CD14-positive monocyte (primary cell): ENCODE results near the gene ZBTB4. TPM values are rescaled to one million over a fixed set of nuclear protein-coding genes. Genes with fewer than 3 reads are reported as not detected.

Experiments
- DNase-seq, 3 donors: peaks; one replicate each; pipeline ENCODE4 v3.0.0-alpha.2; 2011 to 2022
- H2AFZ ChIP-seq: 2 replicates; pipeline ENCODE4 v1.6.0; 2012; ENCODE audit warnings: mild to moderate bottlenecking, low read depth, low read length, inconsistent platforms; ENCODE audit not compliant: insufficient read depth, poor library complexity, severe bottlenecking
- H3K27ac ChIP-seq, 2 donors: 1 replicate in 1 of 2; 2 replicates in 1 of 2; pipeline ENCODE4 v1.5.1; 2012 to 2013; ENCODE audit warnings: low read length in 2 of 2, control low read depth in 1 of 2, inconsistent platforms in 1 of 2, low read depth in 1 of 2, mild to moderate bottlenecking in 1 of 2
- H3K27me3 ChIP-seq, 2 donors: one replicate each; pipeline versions ENCODE4 v1.6.0 to v1.6.1; 2011 to 2013; ENCODE audit warnings: low read length in 2 of 2; ENCODE audit not compliant: control insufficient read depth in 2 of 2, insufficient read depth in 2 of 2
- H3K36me3 ChIP-seq, 2 donors: replicated peaks in 1 of 2; 1 replicate in 1 of 2; 2 replicates in 1 of 2; pipeline versions ENCODE4 v1.5.1 to v1.6.1; 2012 to 2013; ENCODE audit warnings: low read length in 2 of 2, control low read depth in 1 of 2, inconsistent platforms in 1 of 2, mild to moderate bottlenecking in 1 of 2; ENCODE audit not compliant: insufficient read depth in 2 of 2, control insufficient read depth in 1 of 2
- H3K4me1 ChIP-seq, 2 donors: 1 replicate in 1 of 2; 2 replicates in 1 of 2; pipeline versions ENCODE4 v1.5.1 to v1.6.1; 2012 to 2013; ENCODE audit warnings: low read length in 2 of 2, control low read depth in 1 of 2, inconsistent platforms in 1 of 2, mild to moderate bottlenecking in 1 of 2, moderate library complexity in 1 of 2; ENCODE audit not compliant: insufficient read depth in 2 of 2, control insufficient read depth in 1 of 2
- H3K4me2 ChIP-seq: replicated peaks from 2 replicates; pipeline ENCODE3; 2012; ENCODE audit warnings: low read length, moderate library complexity, mild to moderate bottlenecking; ENCODE audit not compliant: poor library complexity, severe bottlenecking; ENCODE audit errors: extremely low read depth
- H3K4me3 ChIP-seq, 3 experiments: fragments of 200-600 bp in 1 of 3; sonication (generic) in 1 of 3; replicated peaks in 1 of 3; 1 replicate in 2 of 3; 2 replicates in 1 of 3; pipeline ENCODE4 v1.5.1; 2011 to 2013; ENCODE audit warnings: low read length in 3 of 3, mild to moderate bottlenecking in 3 of 3, control low read depth in 2 of 3, low read depth in 2 of 3, inconsistent platforms in 1 of 3, moderate library complexity in 1 of 3
- H3K79me2 ChIP-seq: 2 replicates; pipeline ENCODE4 v1.6.0; 2012; ENCODE audit warnings: mild to moderate bottlenecking, control low read depth, inconsistent platforms, low read length, moderate library complexity; ENCODE audit not compliant: insufficient read depth
- H3K9ac ChIP-seq: 2 replicates; pipeline ENCODE4 v1.6.0; 2017; ENCODE audit warnings: low read length, mild to moderate bottlenecking; ENCODE audit not compliant: insufficient read depth, poor library complexity, severe bottlenecking
- H3K9me3 ChIP-seq, 2 donors: replicated peaks in 1 of 2; 1 replicate in 1 of 2; 2 replicates in 1 of 2; pipeline versions ENCODE4 v1.5.1 to v1.6.1; 2012 to 2013; ENCODE audit warnings: low read length in 2 of 2, control low read depth in 1 of 2; ENCODE audit not compliant: control insufficient read depth in 1 of 2, insufficient read depth in 1 of 2
- H4K20me1 ChIP-seq: 2 replicates; pipeline ENCODE4 v1.6.0; 2012; ENCODE audit warnings: mild to moderate bottlenecking, low read length, control low read depth, moderate library complexity; ENCODE audit not compliant: insufficient read depth
- H3K27ac Mint-ChIP-seq, 7 donors: one replicate each; pipeline ENCODE4 v1.8.0; 2020; ENCODE audit warnings: mild to moderate bottlenecking in 7 of 7, mixed read lengths in 7 of 7, moderate library complexity in 6 of 7, inconsistent platforms in 2 of 7
- H3K27me3 Mint-ChIP-seq, 3 donors: one replicate each; pipeline ENCODE4 v1.8.0; 2021 to 2022; ENCODE audit warnings: low read depth in 3 of 3, mild to moderate bottlenecking in 3 of 3, mixed read lengths in 3 of 3, moderate library complexity in 3 of 3, inconsistent platforms in 1 of 3
- H3K36me3 Mint-ChIP-seq, 2 donors: one replicate each; pipeline ENCODE4 v1.8.0; 2020; ENCODE audit warnings: mixed read lengths in 2 of 2, inconsistent platforms in 1 of 2, mild to moderate bottlenecking in 1 of 2
- H3K4me1 Mint-ChIP-seq: one replicate; pipeline ENCODE4 v1.8.0; 2020; ENCODE audit warnings: mild to moderate bottlenecking, mixed read lengths
- H3K4me3 Mint-ChIP-seq, 2 donors: one replicate each; pipeline ENCODE4 v1.8.0; 2020; ENCODE audit warnings: mild to moderate bottlenecking in 2 of 2, mixed read lengths in 2 of 2, moderate library complexity in 1 of 2
- H3K9me3 Mint-ChIP-seq, 7 donors: one replicate each; pipeline ENCODE4 v1.8.0; 2020 to 2022; ENCODE audit warnings: mixed read lengths in 7 of 7, mild to moderate bottlenecking in 6 of 7, moderate library complexity in 6 of 7, inconsistent platforms in 2 of 7
- WGBS: methylation state at CpG from one replicate; pipeline ENCODE4 v1.1.5; 2013; ENCODE audit warnings: missing lambda C conversion rate; ENCODE audit not compliant: insufficient coverage; 5-methylcytosine and 5-hydroxymethylcytosine counted together
- intact Hi-C, 2 donors: fragments of 100-400 bp; cut with micrococcal nuclease; formaldehyde crosslinking; loops; one replicate each; pipeline versions ENCODE4 v1.15.0 to v1.15.1; 2023
- polyA plus RNA-seq, 3 donors: library from polyadenylated mRNA; depleted of rRNA in 1 of 3; unstranded in 2 of 3; stranded (reverse) in 1 of 3; fragments of 300-500 nt in 2 of 3; fragments of >200 nt in 1 of 3; fragmentation: Illumina TruSeq in 2 of 3; gene quantifications; 1 replicate in 2 of 3; 2 replicates in 1 of 3; pipeline ENCODE4 v1.2.3, GENCODE V29; 2012 to 2021
- TF ChIP-seq, protein P1 (sequence below): fragments of 200-600 bp; IDR thresholded peaks from one replicate; pipeline ENCODE4 v1.8.0; 2022; ENCODE audit warnings: antibody characterized with exemption, mild to moderate bottlenecking

The ZBTB4 gene
- polyA plus RNA-seq, 3 donors: 3.4 to 8.1 (median 4.4) TPM

- Histone ChIP-seq H3K27ac (no peak overlapping the region), H3K4me3 (no peak overlapping the region), H3K79me2 (peaks cover 3% of the 10 kb centered on the region), H3K4me2 (no peak overlapping the region), H2AFZ (no peak overlapping the region), H3K27me3 (peaks cover 37 to 77% of the 10 kb centered on the region in 2 donors), H4K20me1 (peaks cover 29% of the 10 kb centered on the region), H3K9ac (no peak overlapping the region), H3K9me3 (peaks cover 0 to 18% of the 10 kb centered on the region in 2 donors), H3K36me3 (no peaks in the 10 kb centered on the region), H3K4me1 (peaks cover 53 to 60% of the 10 kb centered on the region in 2 donors)
- Mint-ChIP-seq H3K4me1 (peaks cover 53% of the 10 kb centered on the region), H3K9me3 (peaks cover 0 to 23% (median 11%) of the 10 kb centered on the region in 7 donors), H3K4me3 (peak overlapping the region in 1 of 2 donors; percentile 84), H3K27ac (no peak overlapping the region), H3K36me3 (peaks cover 19% of the 10 kb centered on the region in 2 donors), H3K27me3 (peaks cover 68 to 89% (median 80%) of the 10 kb centered on the region in 3 donors)
- intact Hi-C loops: no loop called here
- no peak for DNase-seq
- no CpG with 5 or more reads among the region's 7 CpGs for WGBS
- TF ChIP-seq, protein P1, sequence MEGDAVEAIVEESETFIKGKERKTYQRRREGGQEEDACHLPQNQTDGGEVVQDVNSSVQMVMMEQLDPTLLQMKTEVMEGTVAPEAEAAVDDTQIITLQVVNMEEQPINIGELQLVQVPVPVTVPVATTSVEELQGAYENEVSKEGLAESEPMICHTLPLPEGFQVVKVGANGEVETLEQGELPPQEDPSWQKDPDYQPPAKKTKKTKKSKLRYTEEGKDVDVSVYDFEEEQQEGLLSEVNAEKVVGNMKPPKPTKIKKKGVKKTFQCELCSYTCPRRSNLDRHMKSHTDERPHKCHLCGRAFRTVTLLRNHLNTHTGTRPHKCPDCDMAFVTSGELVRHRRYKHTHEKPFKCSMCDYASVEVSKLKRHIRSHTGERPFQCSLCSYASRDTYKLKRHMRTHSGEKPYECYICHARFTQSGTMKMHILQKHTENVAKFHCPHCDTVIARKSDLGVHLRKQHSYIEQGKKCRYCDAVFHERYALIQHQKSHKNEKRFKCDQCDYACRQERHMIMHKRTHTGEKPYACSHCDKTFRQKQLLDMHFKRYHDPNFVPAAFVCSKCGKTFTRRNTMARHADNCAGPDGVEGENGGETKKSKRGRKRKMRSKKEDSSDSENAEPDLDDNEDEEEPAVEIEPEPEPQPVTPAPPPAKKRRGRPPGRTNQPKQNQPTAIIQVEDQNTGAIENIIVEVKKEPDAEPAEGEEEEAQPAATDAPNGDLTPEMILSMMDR: no peak
Observed at GRCh38 chr17:7441266-7441665, 38.2 kb downstream of the ZBTB4 start.

DNA sequence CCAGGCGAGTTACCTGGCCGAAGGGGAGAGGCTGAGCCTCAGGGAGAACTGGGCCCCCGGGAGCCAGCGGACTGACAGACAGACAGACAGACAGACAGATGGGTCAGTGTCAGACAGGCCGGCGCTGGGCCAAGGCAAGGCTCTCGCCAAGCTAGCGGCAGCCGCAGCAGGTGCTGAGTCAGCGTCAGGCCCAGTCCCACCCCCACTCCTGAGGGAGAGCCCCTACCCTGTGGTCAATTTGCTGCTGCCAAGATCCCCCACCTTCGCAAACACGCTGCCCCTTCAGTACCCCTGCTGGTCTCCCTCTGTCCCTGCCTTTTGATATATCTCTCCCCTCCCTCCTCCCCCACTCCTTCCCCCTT lies 38.6 kb downstream of the ZBTB4 start:
- H3K36me3 ChIP-seq: no peaks in the 10 kb centered on the region
- TF ChIP-seq, protein P1: no peak
- no peak overlapping the region for H3K27ac Mint-ChIP-seq
- peaks cover 56 to 63% of the 10 kb centered on the region in 2 donors for H3K4me1 ChIP-seq
- H4K20me1 ChIP-seq: peaks cover 29% of the 10 kb centered on the region
- peaks cover 32 to 72% of the 10 kb centered on the region in 2 donors for H3K27me3 ChIP-seq
- peak; percentile 30 to 70 (median 46) for DNase-seq
- peaks cover 15 to 19% of the 10 kb centered on the region in 2 donors for H3K36me3 Mint-ChIP-seq
- intact Hi-C loops: no loop called here
- no peak overlapping the region for H2AFZ ChIP-seq
- H3K4me3 Mint-ChIP-seq: peak overlapping the region; percentile 66 to 84
- no peak overlapping the region for H3K9ac ChIP-seq
- H3K27ac ChIP-seq: no peak overlapping the region
- WGBS: 0% methylated on average over 10 of the region's 12 CpGs
- peak overlapping the region; percentile 61 for H3K4me2 ChIP-seq
- H3K4me3 ChIP-seq: peak overlapping the region in 1 of 3 experiments; percentile 52
- peaks cover 64 to 85% (median 76%) of the 10 kb centered on the region in 3 donors for H3K27me3 Mint-ChIP-seq
- H3K79me2 ChIP-seq: peaks cover 8% of the 10 kb centered on the region
- peaks cover 0 to 18% of the 10 kb centered on the region in 2 donors for H3K9me3 ChIP-seq
- peaks cover 54% of the 10 kb centered on the region for H3K4me1 Mint-ChIP-seq
- H3K9me3 Mint-ChIP-seq: peaks cover 0 to 18% (median 11%) of the 10 kb centered on the region in 7 donors
